Ascending aorta (tissue), 2 donors: ENCODE results near the gene PTPRF. TPM values are rescaled to one million over a fixed set of nuclear protein-coding genes. Genes with fewer than 3 reads are reported as not detected.

Source experiments
- DNase-seq, 2 donors: peaks; one replicate each; pipeline ENCODE4 v3.0.0-alpha.2; 2019; ENCODE audit warnings: low spot score in 2 of 2
- H3K27ac ChIP-seq, 2 donors: fragments of 200-600 bp; sonication (generic); one replicate each; pipeline ENCODE4 v1.5.1; 2016 to 2017; ENCODE audit warnings: mild to moderate bottlenecking in 1 of 2
- H3K27me3 ChIP-seq: fragments of 200-600 bp; sonication (generic); one replicate; pipeline ENCODE4 v1.5.1; 2017
- H3K36me3 ChIP-seq, 2 donors: fragments of 200-600 bp; sonication (generic); one replicate each; pipeline ENCODE4 v1.5.1; 2016
- H3K4me1 ChIP-seq, 2 donors: fragments of 200-600 bp; sonication (generic); one replicate each; pipeline ENCODE4 v1.5.1; 2016 to 2017; ENCODE audit warnings: mild to moderate bottlenecking in 1 of 2
- H3K4me3 ChIP-seq, 2 donors: fragments of 200-600 bp; sonication (generic); one replicate each; pipeline ENCODE4 v1.5.1; 2016 to 2017; ENCODE audit warnings: mild to moderate bottlenecking in 1 of 2
- H3K9me3 ChIP-seq, 2 donors: fragments of 200-600 bp; sonication (generic); one replicate each; pipeline ENCODE4 v1.5.1; 2016
- intact Hi-C: fragments of 100-400 bp; cut with DNase I; formaldehyde crosslinking; loops from one replicate; pipeline ENCODE4 v1.15.1; 2023
- total RNA-seq: library from RNA; depleted of rRNA; stranded (reverse); fragments of >200 nt; gene quantifications from one replicate; pipeline ENCODE4 v1.1.0, GENCODE V29; 2016
- TF ChIP-seq, protein P1 (sequence below), 3 experiments: fragments of 200-600 bp in 2 of 3; fragments of 450-650 bp in 1 of 3; sonication (generic) in 2 of 3; IDR thresholded peaks; one replicate each; pipeline ENCODE4 v1.5.1; 2016 to 2019; ENCODE audit warnings: antibody characterized with exemption in 3 of 3, mild to moderate bottlenecking in 1 of 3, moderate library complexity in 1 of 3

The PTPRF gene
- total RNA-seq, 1 donor from 2014 or later, result 43.6 TPM

DNA sequence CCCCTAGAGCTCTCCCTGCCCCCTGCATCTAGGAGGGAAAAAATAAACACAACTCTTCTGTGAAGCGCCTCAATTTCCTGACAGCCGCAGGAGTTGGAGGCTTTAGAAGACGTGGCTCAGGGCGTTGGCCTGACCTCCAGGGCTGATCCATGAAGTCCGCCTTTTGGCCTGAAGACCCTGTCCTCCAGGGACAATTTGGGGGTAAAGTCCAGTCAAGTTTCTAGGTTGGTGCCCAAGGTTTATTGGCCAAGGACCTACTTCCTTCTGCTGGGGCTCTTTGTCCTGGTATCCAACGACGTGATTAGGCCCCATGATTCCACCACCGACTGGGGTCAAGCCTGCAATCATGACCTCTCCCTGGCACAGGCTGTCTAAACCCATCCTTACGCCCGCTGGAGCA, 54.9 kb downstream of the PTPRF start:
- H3K9me3 ChIP-seq, result no peaks in the 10 kb centered on the region
- TF ChIP-seq, protein P1, sequence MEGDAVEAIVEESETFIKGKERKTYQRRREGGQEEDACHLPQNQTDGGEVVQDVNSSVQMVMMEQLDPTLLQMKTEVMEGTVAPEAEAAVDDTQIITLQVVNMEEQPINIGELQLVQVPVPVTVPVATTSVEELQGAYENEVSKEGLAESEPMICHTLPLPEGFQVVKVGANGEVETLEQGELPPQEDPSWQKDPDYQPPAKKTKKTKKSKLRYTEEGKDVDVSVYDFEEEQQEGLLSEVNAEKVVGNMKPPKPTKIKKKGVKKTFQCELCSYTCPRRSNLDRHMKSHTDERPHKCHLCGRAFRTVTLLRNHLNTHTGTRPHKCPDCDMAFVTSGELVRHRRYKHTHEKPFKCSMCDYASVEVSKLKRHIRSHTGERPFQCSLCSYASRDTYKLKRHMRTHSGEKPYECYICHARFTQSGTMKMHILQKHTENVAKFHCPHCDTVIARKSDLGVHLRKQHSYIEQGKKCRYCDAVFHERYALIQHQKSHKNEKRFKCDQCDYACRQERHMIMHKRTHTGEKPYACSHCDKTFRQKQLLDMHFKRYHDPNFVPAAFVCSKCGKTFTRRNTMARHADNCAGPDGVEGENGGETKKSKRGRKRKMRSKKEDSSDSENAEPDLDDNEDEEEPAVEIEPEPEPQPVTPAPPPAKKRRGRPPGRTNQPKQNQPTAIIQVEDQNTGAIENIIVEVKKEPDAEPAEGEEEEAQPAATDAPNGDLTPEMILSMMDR (IDR thresholded peaks at IDR 0.05), result no peak
- intact Hi-C loops, result no loop called here
- H3K4me3 ChIP-seq, result no peak overlapping the region
- DNase-seq, result no peak
- no peaks in the 10 kb centered on the region for H3K27me3 ChIP-seq
- no peaks in the 10 kb centered on the region for H3K4me1 ChIP-seq
- peaks cover 8 to 17% of the 10 kb centered on the region in 2 donors for H3K36me3 ChIP-seq
- no peak overlapping the region for H3K27ac ChIP-seq

DNA sequence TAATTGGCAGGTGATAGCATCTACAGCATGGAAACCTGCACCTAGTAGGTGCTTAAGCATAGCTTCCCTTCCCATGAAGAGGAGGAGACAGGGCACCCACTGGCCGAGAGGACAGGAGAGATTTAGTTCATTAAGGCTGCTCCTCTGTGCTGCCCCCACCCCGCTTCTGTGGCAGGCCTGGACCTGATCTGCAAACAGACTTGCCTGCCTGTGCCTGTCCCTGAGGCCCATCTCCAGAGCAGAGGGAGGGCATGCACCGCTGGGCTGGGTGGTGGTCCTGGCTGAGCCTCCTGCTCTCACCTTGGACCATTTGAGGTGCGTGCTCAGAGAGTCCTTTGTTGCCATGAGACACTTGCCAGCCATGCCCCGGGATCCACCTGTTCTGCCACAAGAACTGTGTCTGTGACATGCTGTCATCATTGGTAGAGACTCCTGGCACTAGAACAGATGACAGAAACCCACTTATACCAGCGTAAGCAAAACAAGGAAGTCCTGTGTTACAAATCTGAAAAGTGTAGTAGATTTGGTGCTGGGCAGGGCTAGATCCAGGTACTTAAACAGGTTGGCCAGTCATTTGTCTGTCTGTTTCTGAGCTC, 55.6 kb downstream of the PTPRF start:
- peaks cover 14 to 24% of the 10 kb centered on the region in 2 donors for H3K36me3 ChIP-seq
- no peaks in the 10 kb centered on the region for H3K4me1 ChIP-seq
- no peaks in the 10 kb centered on the region for H3K27me3 ChIP-seq
- H3K27ac ChIP-seq, result no peak overlapping the region
- intact Hi-C loops, result no loop called here
- no peak for DNase-seq
- H3K9me3 ChIP-seq, result no peaks in the 10 kb centered on the region
- TF ChIP-seq, protein P1 (IDR thresholded peaks at IDR 0.05), result no peak
- no peak overlapping the region for H3K4me3 ChIP-seq

DNA sequence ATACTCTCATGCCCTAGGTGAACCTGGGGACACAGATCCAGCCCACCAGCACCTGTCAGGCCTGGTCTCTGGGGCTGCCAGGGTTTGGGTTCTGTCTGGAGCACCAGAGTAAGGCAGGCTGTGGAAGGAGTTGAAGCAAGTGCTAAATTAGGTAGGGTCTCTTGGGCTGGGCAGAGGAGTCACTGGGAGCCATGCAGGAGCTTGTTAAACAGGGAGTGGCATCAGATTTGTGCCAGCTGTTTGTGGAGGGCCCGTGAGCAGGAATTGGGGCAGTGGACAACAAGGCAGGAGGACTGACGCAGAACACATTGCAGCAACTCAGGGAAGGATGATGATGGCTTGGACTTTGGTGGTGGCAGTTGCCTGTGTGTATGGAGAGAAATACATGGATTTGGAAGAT, 56.3 kb downstream of the PTPRF start:
- Histone ChIP-seq H3K4me1 (no peaks in the 10 kb centered on the region), H3K9me3 (no peaks in the 10 kb centered on the region), H3K4me3 (no peak overlapping the region), H3K36me3 (peaks cover 20 to 30% of the 10 kb centered on the region in 2 donors), H3K27me3 (no peaks in the 10 kb centered on the region), H3K27ac (no peak overlapping the region)
- TF ChIP-seq, protein P1 (IDR thresholded peaks at IDR 0.05), result no peak
- no peak for DNase-seq
- intact Hi-C loops, result no loop called here

DNA sequence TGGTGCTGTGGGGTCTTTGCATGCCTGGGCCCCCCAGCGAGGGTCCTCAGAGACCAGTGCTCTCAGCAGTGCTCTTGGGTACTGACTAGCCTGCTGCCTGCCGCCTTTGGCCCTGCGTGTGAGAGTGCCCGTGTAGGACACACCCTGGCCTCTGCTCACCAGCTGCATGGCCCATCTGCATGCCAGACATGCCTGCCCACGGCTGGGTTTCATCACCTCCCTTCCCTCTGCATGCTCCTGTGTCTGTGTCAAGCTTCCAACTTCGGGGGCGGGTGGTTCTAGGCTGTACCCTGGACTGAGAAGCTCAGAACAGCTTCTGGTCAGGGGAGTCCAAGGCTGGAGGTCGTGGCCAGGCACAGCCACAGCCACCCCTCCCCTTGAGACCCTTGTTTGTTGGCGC, 56.9 kb downstream of the PTPRF start:
- H3K27ac ChIP-seq, result no peak overlapping the region
- H3K4me3 ChIP-seq, result no peak overlapping the region
- peaks cover 26 to 31% of the 10 kb centered on the region in 2 donors for H3K36me3 ChIP-seq
- DNase-seq, result no peak
- intact Hi-C loops, result no loop called here
- no peaks in the 10 kb centered on the region for H3K4me1 ChIP-seq
- H3K9me3 ChIP-seq, result no peaks in the 10 kb centered on the region
- TF ChIP-seq, protein P1 (IDR thresholded peaks at IDR 0.05), result no peak
- no peaks in the 10 kb centered on the region for H3K27me3 ChIP-seq

DNA sequence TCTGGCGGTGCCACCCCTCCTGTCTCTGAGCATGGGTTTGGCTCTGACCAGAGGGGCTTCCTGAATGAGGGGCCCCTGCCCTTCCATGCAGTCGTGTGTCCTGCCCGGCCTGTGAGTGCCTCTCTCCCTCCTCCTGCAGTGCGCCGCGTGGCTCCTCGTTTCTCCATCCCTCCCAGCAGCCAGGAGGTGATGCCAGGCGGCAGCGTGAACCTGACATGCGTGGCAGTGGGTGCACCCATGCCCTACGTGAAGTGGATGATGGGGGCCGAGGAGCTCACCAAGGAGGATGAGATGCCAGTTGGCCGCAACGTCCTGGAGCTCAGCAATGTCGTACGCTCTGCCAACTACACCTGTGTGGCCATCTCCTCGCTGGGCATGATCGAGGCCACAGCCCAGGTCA, 57.9 kb downstream of the PTPRF start:
- Histone ChIP-seq H3K9me3 (no peaks in the 10 kb centered on the region), H3K36me3 (peaks cover 29 to 30% of the 10 kb centered on the region in 2 donors), H3K27me3 (no peaks in the 10 kb centered on the region), H3K4me1 (no peaks in the 10 kb centered on the region), H3K4me3 (no peak overlapping the region), H3K27ac (no peak overlapping the region)
- TF ChIP-seq, protein P1 (IDR thresholded peaks at IDR 0.05), result no peak
- intact Hi-C loops, result no loop called here
- DNase-seq, result no peak
